PC-9 (cell line): ENCODE results near the gene FAM151B. TPM values are rescaled to one million over a fixed set of nuclear protein-coding genes. Genes with fewer than 3 reads are reported as not detected.

Experiments
- BruUV-seq: library from RNA; stranded (reverse); fragments of 400-500 nt; replicated peaks from 2 replicates; lab custom pipeline; 2021; lab: Mats Ljungman, UMichigan
- CTCF ChIA-PET: fragments of 300-600 bp; sonication (Branson Sonifier 250); formaldehyde crosslinking; loops from one replicate; lab custom pipeline; 2022; ENCODE audit warnings: antibody characterized with exemption; lab: Charles Lee
- POLR2A ChIA-PET: fragments of 300-600 bp; sonication (Branson Sonifier 250); formaldehyde crosslinking; loops from one replicate; lab custom pipeline; 2022; ENCODE audit warnings: antibody characterized with exemption; ENCODE audit not compliant: unreplicated experiment; lab: Charles Lee
- DNase-seq, 2 experiments: peaks; one replicate each; pipeline versions ENCODE4 v3.0.0 to v3.0.0-alpha.2; 2015 to 2022; ENCODE audit warnings: mixed read lengths in 1 of 2
- H2AFZ ChIP-seq: fragments of 200-600 bp; sonication (generic); 2 replicates; pipeline ENCODE4 v1.8.1; 2017; ENCODE audit warnings: antibody characterized with exemption
- H3F3A ChIP-seq: fragments of 200-600 bp; sonication (generic); 2 replicates; pipeline ENCODE4 v1.8.1; 2017; ENCODE audit warnings: antibody characterized with exemption, mild to moderate bottlenecking, low read depth; ENCODE audit not compliant: insufficient read depth
- H3K27ac ChIP-seq: fragments of 200-600 bp; sonication (generic); 2 replicates; pipeline ENCODE4 v1.6.1; 2016; ENCODE audit warnings: mixed run types
- H3K27me3 ChIP-seq: fragments of 200-600 bp; sonication (generic); 2 replicates; pipeline ENCODE4 v1.6.1; 2016; ENCODE audit warnings: low read depth, mixed run types; ENCODE audit not compliant: insufficient read depth
- H3K36me3 ChIP-seq: fragments of 200-600 bp; sonication (generic); 2 replicates; pipeline ENCODE4 v1.6.1; 2016; ENCODE audit warnings: low read depth, mixed run types
- H3K4me1 ChIP-seq: fragments of 200-600 bp; sonication (generic); replicated peaks from 2 replicates; pipeline ENCODE4 v1.6.1; 2016; ENCODE audit warnings: mixed run types; ENCODE audit not compliant: insufficient read depth
- H3K4me2 ChIP-seq: fragments of 200-600 bp; sonication (generic); 2 replicates; pipeline ENCODE4 v1.6.1; 2017; ENCODE audit warnings: mixed run types
- H3K4me3 ChIP-seq: fragments of 200-600 bp; sonication (generic); 2 replicates; pipeline ENCODE4 v1.6.1; 2016; ENCODE audit warnings: mixed run types
- H3K79me2 ChIP-seq: fragments of 200-600 bp; sonication (generic); 2 replicates; pipeline ENCODE4 v1.6.1; 2017; ENCODE audit warnings: low read depth, mixed run types
- H3K9me2 ChIP-seq: fragments of 200-600 bp; sonication (generic); 2 replicates; pipeline ENCODE4 v1.8.1; 2017; ENCODE audit warnings: mild to moderate bottlenecking; ENCODE audit not compliant: insufficient read depth
- H3K9me3 ChIP-seq: fragments of 200-600 bp; sonication (generic); 2 replicates; pipeline ENCODE4 v1.8.1; 2016; ENCODE audit warnings: low read depth; ENCODE audit not compliant: insufficient read depth
- H4K20me1 ChIP-seq: fragments of 200-600 bp; sonication (generic); 2 replicates; pipeline ENCODE4 v1.8.1; 2017; ENCODE audit not compliant: insufficient read depth
- EZH2 ChIP-seq: fragments of 200-600 bp; sonication (generic); IDR thresholded peaks from 2 replicates; pipeline ENCODE4 v1.8.0; 2017; ENCODE audit warnings: antibody characterized with exemption, low read depth
- intact Hi-C: fragments of 100-400 bp; cut with micrococcal nuclease; formaldehyde crosslinking; loops from one replicate; pipeline ENCODE4 v1.10.0; 2022; ENCODE audit not compliant: unreplicated experiment
- total RNA-seq: library from RNA; stranded (reverse); gene quantifications from 2 replicates; pipeline ENCODE4 v1.2.3, GENCODE V29; 2021
- TF ChIP-seq, protein P1 (sequence below): fragments of 200-600 bp; sonication (generic); conservative IDR thresholded peaks from 2 replicates; pipeline ENCODE4 v1.6.1; 2017; ENCODE audit warnings: mixed run types, antibody characterized with exemption, mild to moderate bottlenecking, moderate library complexity

The FAM151B gene
- total RNA-seq, 1 experiment from 2014 or later, result 1.7 TPM

- TF ChIP-seq EZH2, result no peak
- TF ChIP-seq, protein P1, sequence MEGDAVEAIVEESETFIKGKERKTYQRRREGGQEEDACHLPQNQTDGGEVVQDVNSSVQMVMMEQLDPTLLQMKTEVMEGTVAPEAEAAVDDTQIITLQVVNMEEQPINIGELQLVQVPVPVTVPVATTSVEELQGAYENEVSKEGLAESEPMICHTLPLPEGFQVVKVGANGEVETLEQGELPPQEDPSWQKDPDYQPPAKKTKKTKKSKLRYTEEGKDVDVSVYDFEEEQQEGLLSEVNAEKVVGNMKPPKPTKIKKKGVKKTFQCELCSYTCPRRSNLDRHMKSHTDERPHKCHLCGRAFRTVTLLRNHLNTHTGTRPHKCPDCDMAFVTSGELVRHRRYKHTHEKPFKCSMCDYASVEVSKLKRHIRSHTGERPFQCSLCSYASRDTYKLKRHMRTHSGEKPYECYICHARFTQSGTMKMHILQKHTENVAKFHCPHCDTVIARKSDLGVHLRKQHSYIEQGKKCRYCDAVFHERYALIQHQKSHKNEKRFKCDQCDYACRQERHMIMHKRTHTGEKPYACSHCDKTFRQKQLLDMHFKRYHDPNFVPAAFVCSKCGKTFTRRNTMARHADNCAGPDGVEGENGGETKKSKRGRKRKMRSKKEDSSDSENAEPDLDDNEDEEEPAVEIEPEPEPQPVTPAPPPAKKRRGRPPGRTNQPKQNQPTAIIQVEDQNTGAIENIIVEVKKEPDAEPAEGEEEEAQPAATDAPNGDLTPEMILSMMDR, result no peak
- no peaks in the 10 kb centered on the region for H3K79me2 ChIP-seq
- H3F3A ChIP-seq, result no peaks in the 10 kb centered on the region
- intact Hi-C loops, result no loop called here
- H3K4me1 ChIP-seq, result no peaks in the 10 kb centered on the region
- no peaks in the 10 kb centered on the region for H3K9me2 ChIP-seq
- H3K27me3 ChIP-seq, result no peaks in the 10 kb centered on the region
- BruUV-seq, result no TSS peak
- no peak for DNase-seq
- H2AFZ ChIP-seq, result 0 out of 2 replicates have a peak overlapping the region, but pooled peaks have one; percentile 1
- H3K4me3 ChIP-seq, result no peak overlapping the region
- H3K36me3 ChIP-seq, result no peaks in the 10 kb centered on the region
- no peaks in the 10 kb centered on the region for H4K20me1 ChIP-seq
- H3K4me2 ChIP-seq, result no peak overlapping the region
- H3K9me3 ChIP-seq, result no peaks in the 10 kb centered on the region
- ChIA-PET CTCF (no interaction called here), POLR2A (no interaction called here)
- H3K27ac ChIP-seq, result no peak overlapping the region
Measured at GRCh38 chr5:80541392-80541791, 53.5 kb downstream of the FAM151B start.

DNA sequence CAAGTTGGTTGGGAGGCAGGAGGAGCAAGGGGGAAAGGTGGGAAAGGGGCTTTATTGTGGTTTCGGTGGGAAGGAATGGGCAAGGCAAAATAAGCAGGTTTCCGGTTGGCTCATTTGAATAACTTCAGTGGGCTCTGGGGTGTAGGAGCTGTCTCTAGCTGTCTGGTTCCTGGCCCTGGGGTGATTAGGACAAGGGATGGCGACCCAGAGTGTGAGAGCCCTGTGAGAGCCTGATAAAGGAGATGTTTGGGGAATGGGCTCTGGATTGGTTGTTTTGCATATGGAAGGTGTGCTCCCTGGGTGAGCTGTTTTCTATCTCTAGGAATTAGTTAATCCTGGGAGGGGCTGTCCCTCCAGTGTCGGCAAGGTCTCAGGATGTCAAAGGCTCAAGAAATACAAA lies 66.7 kb downstream of the FAM151B start:
- Histone ChIP-seq H3K4me2 (no peak overlapping the region), H3K79me2 (no peaks in the 10 kb centered on the region), H3F3A (no peaks in the 10 kb centered on the region), H4K20me1 (no peaks in the 10 kb centered on the region), H3K36me3 (no peaks in the 10 kb centered on the region), H3K9me2 (0 out of 2 replicates have a peak, but pooled peaks cover 3% of the 10 kb centered on the region), H3K4me1 (no peaks in the 10 kb centered on the region), H2AFZ (no peak overlapping the region), H3K4me3 (no peak overlapping the region), H3K27ac (no peak overlapping the region), H3K27me3 (no peaks in the 10 kb centered on the region), H3K9me3 (no peaks in the 10 kb centered on the region)
- CTCF ChIA-PET, result no interaction called here
- POLR2A ChIA-PET, result no interaction called here
- no TSS peak for BruUV-seq
- no peak for DNase-seq
- intact Hi-C loops, result no loop called here
- TF ChIP-seq, protein P1, result no peak
- no peak for TF ChIP-seq EZH2

DNA sequence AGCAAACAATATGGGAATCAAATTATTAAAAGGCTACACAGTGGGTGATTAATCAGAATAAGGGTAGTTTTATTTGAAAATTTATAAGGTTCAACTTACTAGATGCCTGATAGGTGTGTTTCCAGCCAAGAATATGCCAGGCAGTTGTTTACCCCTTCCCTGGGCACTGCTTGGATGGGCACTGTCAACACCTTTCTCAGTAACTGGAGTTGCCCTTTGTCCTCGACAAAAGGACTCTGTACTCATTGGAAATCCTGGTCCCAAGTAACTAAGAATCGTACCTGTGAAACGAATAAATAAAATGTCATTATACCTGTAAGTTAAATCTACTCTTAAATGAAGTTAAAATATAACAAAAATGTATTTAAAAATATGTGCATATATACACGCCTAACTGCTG lies 67.2 kb downstream of the FAM151B start:
- H2AFZ ChIP-seq, result no peak overlapping the region
- TF ChIP-seq EZH2, result no peak
- TF ChIP-seq, protein P1, result no peak
- H3F3A ChIP-seq, result no peaks in the 10 kb centered on the region
- no TSS peak for BruUV-seq
- CTCF ChIA-PET, result no interaction called here
- no peaks in the 10 kb centered on the region for H3K4me1 ChIP-seq
- 0 out of 2 replicates have a peak, but pooled peaks cover 3% of the 10 kb centered on the region for H3K9me2 ChIP-seq
- no peak overlapping the region for H3K4me3 ChIP-seq
- H3K27me3 ChIP-seq, result no peaks in the 10 kb centered on the region
- intact Hi-C loops, result no loop called here
- DNase-seq, result no peak
- no peak overlapping the region for H3K27ac ChIP-seq
- POLR2A ChIA-PET, result no interaction called here
- H3K79me2 ChIP-seq, result no peaks in the 10 kb centered on the region
- no peaks in the 10 kb centered on the region for H3K36me3 ChIP-seq
- no peaks in the 10 kb centered on the region for H3K9me3 ChIP-seq
- no peaks in the 10 kb centered on the region for H4K20me1 ChIP-seq
- no peak overlapping the region for H3K4me2 ChIP-seq
